PFSK-1 (cell line): ENCODE results near the gene TBCD.

ENCODE experiments used
- FOXP2 ChIP-seq: optimal IDR thresholded peaks from 2 replicates; pipeline ENCODE3; 2011; ENCODE audit warnings: borderline replicate concordance, control low read depth, inconsistent platforms; ENCODE audit not compliant: insufficient read depth; ENCODE audit errors: extremely low read length, extremely low read depth
- POLR2AphosphoS5 ChIP-seq: IDR thresholded peaks from 2 replicates; pipeline ENCODE4 v1.6.1; 2012; ENCODE audit warnings: low read depth, mild to moderate bottlenecking, control low read depth, low read length, moderate library complexity
- SIN3A ChIP-seq: IDR thresholded peaks from 2 replicates; pipeline ENCODE4 v1.6.1; 2012; ENCODE audit warnings: mild to moderate bottlenecking, low read length, moderate library complexity, borderline replicate concordance; ENCODE audit not compliant: insufficient read depth
- TAF1 ChIP-seq: IDR thresholded peaks from 2 replicates; pipeline ENCODE4 v1.6.1; 2012; ENCODE audit warnings: low read length, control low read depth, borderline replicate concordance; ENCODE audit not compliant: insufficient read depth
- TF ChIP-seq, protein P1 (sequence below), 2 experiments: IDR thresholded peaks; 2 replicates each; pipeline versions ENCODE4 v1.6.1 to v1.8.0; 2011 to 2012; ENCODE audit warnings: low read depth in 2 of 2, low read length in 2 of 2, control low read depth in 1 of 2, inconsistent platforms in 1 of 2, mild to moderate bottlenecking in 1 of 2, moderate library complexity in 1 of 2; ENCODE audit not compliant: insufficient read depth in 1 of 2

Gene TBCD

DNA sequence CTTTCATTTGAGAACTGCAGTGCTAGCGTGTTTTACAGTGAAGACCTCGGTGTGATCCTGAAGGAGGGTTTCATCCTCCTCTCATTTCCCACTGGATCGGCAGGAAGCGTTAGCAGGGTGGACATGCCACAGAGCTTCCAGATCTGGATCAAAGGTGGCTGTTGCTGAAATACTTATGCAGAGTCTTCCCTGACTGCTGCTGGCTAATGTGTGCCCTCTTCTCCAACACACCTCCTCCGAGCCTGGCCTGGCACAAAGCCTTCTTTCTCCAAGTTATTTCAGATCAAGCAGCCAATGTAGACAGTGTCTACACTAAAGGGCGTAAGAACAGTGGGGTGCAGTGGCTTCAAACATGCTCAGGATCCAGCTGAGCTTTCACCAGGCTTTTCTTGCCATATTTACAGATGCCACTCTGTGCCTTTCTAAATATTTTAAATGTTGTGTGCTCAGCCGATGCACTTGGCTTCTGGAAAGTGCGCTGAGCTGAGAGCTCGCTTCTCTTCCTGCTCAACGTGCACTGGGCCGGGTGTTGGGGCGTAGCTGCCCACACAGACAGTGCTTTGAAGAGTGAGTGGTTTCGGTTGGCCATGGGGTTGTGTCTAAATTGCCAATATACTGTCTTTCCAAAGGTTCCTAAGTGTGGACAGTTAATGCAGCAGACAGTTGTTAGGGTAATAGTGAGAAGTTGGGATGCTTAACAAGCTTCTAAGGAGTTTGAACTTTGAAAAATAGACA is 85.9 kb downstream of the TBCD start:
- TF ChIP-seq, protein P1, sequence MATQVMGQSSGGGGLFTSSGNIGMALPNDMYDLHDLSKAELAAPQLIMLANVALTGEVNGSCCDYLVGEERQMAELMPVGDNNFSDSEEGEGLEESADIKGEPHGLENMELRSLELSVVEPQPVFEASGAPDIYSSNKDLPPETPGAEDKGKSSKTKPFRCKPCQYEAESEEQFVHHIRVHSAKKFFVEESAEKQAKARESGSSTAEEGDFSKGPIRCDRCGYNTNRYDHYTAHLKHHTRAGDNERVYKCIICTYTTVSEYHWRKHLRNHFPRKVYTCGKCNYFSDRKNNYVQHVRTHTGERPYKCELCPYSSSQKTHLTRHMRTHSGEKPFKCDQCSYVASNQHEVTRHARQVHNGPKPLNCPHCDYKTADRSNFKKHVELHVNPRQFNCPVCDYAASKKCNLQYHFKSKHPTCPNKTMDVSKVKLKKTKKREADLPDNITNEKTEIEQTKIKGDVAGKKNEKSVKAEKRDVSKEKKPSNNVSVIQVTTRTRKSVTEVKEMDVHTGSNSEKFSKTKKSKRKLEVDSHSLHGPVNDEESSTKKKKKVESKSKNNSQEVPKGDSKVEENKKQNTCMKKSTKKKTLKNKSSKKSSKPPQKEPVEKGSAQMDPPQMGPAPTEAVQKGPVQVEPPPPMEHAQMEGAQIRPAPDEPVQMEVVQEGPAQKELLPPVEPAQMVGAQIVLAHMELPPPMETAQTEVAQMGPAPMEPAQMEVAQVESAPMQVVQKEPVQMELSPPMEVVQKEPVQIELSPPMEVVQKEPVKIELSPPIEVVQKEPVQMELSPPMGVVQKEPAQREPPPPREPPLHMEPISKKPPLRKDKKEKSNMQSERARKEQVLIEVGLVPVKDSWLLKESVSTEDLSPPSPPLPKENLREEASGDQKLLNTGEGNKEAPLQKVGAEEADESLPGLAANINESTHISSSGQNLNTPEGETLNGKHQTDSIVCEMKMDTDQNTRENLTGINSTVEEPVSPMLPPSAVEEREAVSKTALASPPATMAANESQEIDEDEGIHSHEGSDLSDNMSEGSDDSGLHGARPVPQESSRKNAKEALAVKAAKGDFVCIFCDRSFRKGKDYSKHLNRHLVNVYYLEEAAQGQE (IDR thresholded peaks at IDR 0.05; ENCODE audit: insufficient read depth in 1 of 2, low read depth in 2 of 2, low read length in 2 of 2): no peak
- TF ChIP-seq FOXP2 (no peak), TAF1 (no peak), POLR2AphosphoS5 (no peak), SIN3A (no peak)

DNA sequence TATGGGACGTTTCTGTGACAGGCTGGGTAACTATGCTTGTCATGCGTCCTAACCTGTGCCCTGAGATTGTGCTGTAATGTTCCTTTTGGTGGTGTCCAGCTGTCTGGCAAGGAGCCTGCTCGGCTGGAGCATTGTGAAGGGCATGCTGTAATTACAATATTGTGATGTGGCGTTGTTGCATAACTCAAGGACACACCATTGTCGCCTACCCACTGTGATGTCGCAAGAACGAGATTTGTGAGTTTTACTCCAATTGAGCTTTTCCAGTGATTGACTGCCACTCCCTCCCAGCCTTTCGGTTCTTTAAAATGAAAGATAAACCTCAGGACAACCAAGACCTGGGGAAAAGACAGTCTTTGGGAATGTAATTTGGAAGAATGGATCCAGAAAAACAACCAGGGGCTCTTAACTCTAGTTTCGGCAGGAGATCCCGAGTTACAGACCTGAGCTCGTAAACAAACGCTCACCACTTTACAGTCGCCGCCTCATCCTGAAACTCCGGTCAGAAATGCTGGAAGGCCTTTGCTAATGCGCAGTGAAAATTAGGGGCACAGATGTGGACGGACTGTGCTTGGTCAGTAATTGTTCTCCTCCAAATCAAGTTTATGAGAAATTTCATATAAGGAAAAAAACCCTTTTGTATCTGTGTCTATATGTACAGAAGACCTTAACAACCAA is 86.7 kb downstream of the TBCD start:
- TF ChIP-seq FOXP2 (no peak), SIN3A (no peak), POLR2AphosphoS5 (no peak), TAF1 (no peak)
- TF ChIP-seq, protein P1 (IDR thresholded peaks at IDR 0.05; ENCODE audit: insufficient read depth in 1 of 2, low read depth in 2 of 2, low read length in 2 of 2): no peak

DNA sequence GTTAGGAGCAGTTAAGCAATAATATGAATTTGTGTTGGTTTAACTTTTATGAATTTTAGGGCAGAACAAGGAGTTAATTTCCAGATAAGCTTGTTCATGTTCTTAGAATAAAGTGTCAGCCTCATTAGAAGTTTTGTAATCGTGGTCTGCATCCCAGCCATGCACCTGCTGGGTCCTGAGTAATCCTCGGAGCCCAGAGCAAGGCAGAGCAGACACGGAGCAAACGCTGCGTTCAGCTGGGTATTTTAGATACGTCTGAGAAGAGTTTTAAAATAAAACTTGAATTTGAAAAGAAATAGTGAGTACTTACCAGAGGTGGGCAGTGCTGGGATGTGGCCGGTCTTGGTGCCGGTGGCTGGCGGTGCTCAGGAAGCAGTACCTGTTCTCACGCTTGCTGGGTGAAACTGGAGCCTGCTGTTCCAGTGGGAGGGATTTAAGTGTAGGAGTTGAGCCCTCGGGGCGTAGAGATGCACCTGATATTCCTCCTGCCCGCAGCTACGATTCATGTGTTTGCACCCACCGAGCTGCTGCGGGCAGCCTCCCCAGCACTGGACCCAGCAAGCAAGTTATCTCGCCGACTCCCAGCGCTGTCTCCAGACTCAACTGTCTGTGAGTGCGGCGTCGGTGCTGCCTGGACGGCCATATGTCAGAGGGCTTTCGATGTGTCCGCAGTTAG is 87.9 kb downstream of the TBCD start, which contains the start of gene ZNF750:
ZNF750 (minus strand) TSS at position 406 of the 676 bp plus-strand sequence. CDS start 7,568 bp downstream, outside the sequence.
- TF ChIP-seq SIN3A (no peak), FOXP2 (no peak), TAF1 (no peak)
- TF ChIP-seq, protein P1 (IDR thresholded peaks at IDR 0.05; ENCODE audit: insufficient read depth in 1 of 2, low read depth in 2 of 2, low read length in 2 of 2): no peak

DNA sequence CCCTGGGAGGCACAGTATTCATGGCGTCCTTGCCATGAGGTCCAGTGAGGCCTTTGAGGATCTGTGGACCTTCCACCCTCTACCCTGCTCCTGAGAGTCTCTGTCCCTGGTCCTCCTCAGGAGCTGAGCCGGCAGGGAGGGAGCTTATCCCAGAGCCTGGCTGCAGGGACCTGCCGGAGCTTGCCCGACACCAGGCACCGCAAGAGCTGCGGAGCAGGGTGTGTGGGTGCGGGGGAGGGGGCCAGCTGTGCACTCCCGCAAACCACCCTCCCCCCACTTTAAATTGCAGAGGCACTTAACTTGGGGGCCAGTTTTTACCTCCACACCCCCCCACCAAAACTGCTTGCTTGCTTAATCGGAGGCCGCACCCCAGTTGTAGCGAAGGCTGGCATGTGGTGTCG is 88.6 kb downstream of the TBCD start:
- no peak for TF ChIP-seq FOXP2
- TF ChIP-seq SIN3A: no peak
- TF ChIP-seq POLR2AphosphoS5: no peak
- TF ChIP-seq TAF1: no peak
- TF ChIP-seq, protein P1 (IDR thresholded peaks at IDR 0.05; ENCODE audit: insufficient read depth in 1 of 2, low read depth in 2 of 2, low read length in 2 of 2): no peak
